AG09319 (cell line): Measurements from ENCODE around the gene OST4.

Source experiments
- DNase-seq: peaks from one replicate; pipeline ENCODE4 v3.0.0-alpha.2; 2010; ENCODE audit warnings: low read depth; ENCODE audit errors: extremely low read depth
- CTCF ChIP-seq: IDR thresholded peaks from 2 replicates; pipeline ENCODE4 v1.5.1; 2011; ENCODE audit warnings: low read depth, mild to moderate bottlenecking, inconsistent platforms, low read length, moderate library complexity

OST4 gene

GRCh38 chr2:27089111-27089954 is 17.9 kb upstream of the OST4 start:
- DNase-seq: no peak
- no peak for TF ChIP-seq CTCF

DNA sequence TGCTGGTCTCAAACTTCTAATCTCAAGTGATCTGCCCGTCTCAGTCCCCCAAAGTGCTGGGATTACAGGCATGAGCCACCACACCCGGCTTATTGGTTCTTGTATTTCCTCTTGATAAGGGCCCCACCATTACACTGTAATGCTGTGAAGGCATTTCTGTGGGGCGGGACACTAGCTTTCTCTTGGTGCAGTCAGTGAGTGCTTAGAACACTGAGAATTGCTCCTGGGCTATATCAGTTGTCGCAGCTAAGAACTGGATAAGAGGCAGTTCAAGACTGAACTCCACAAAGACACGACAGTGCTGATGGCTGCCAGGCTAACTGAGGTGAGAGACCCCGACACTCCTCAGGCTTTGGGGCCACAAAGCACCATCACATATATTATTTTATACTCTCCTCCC is 17.2 kb upstream of the OST4 start:
- no peak for DNase-seq

GRCh38 chr2:27087823-27088410 is 16.5 kb upstream of the OST4 start:
- TF ChIP-seq CTCF: no peak
- no peak for DNase-seq

More for the DNA sequence above, 17.2 kb upstream of the OST4 start:
- no peak for TF ChIP-seq CTCF

DNA sequence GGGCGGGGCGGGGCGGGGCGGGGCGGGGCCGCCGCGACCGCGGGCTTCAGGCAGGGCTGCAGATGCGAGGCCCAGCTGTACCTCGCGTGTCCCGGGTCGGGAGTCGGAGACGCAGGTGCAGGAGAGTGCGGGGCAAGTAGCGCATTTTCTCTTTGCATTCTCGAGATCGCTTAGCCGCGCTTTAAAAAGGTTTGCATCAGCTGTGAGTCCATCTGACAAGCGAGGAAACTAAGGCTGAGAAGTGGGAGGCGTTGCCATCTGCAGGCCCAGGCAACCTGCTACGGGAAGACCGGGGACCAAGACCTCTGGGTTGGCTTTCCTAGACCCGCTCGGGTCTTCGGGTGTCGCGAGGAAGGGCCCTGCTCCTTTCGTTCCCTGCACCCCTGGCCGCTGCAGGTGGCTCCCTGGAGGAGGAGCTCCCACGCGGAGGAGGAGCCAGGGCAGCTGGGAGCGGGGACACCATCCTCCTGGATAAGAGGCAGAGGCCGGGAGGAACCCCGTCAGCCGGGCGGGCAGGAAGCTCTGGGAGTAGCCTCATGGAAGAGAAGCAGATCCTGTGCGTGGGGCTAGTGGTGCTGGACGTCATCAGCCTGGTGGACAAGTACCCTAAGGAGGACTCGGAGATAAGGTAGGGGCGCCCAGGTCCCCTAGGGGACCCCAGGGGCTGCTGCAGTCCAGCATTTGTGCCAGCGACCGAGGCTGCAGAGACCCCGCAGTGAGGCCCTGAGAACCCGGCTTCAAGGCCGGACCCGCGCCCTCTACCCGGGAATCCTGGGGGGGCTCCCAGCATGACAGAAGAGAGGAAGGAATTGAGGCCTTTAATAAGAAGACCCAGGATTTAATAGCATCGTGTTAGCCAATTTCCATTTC is 15.5 kb upstream of the OST4 start, which contains the start of gene KHK:
Gene KHK (plus strand): TSS at position 49 of the 870 bp plus-strand sequence. CDS start 488 bp downstream, at position 537.
- TF ChIP-seq CTCF: no peak
- DNase-seq: no peak

DNA sequence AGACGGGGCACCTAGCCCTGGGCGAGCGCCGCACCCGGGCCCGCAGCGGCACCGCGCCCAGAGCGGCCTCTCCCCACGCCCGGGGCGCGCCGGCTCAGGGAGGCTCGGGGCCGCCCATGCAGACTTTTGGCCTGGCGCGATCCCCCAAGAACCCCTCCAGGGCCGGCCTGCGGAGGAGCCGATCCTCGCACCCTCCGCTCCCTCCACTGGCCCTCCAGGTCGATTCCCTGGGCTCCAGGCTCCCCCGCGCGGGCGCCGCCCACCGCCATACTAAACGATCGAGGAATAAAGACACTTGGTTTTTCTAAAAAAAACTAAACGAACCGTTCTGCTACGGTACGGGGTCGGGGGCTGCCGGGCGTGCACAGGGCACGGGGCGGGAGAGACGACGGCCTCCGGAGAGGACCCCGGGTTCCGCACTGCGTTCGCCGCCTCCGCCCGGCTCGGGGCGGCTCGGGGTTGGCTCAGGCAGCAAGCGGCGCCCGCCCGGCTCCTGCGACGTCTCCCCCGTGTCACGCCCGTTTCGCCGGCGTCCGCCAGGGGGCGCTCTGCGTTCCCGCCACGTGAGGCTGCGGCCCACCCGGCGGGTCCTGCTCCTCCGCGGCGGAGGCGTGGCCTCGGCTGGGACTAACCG is 14.8 kb upstream of the OST4 start:
- peak; percentile 75 for DNase-seq
- TF ChIP-seq CTCF: peak; percentile 51

DNA sequence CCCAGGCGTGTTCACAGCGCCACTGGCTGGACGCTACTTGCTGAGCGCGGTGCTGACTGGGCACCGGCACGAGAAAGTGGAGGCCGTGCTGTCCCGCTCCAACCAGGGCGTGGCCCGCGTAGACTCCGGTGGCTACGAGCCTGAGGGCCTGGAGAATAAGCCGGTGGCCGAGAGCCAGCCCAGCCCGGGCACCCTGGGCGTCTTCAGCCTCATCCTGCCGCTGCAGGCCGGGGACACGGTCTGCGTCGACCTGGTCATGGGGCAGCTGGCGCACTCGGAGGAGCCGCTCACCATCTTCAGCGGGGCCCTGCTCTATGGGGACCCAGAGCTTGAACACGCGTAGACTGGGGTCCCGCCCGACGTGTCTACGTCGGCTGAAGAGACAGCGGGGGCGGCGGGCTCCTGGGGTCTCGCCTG is 14.2 kb upstream of the OST4 start:
- peak; percentile 42 for DNase-seq
- peak; percentile 59 for TF ChIP-seq CTCF
